OCI-LY1 (cell line): ENCODE results near the gene MRPL50.

ENCODE experiments used
- H2AFZ ChIP-seq: fragments of 200-600 bp; sonication (generic), shearing (Covaris generic); 2 replicates; pipeline ENCODE4 v1.6.0; 2014; ENCODE audit warnings: antibody characterized with exemption, mild to moderate bottlenecking, low read length
- H3F3A ChIP-seq: fragments of 200-600 bp; sonication (generic), shearing (Covaris generic); 2 replicates; pipeline ENCODE4 v1.6.0; 2014; ENCODE audit warnings: mild to moderate bottlenecking, antibody characterized with exemption, low read length, moderate library complexity; ENCODE audit not compliant: insufficient read depth
- H3K27ac ChIP-seq: fragments of 200-600 bp; sonication (generic); 2 replicates; pipeline ENCODE4 v1.5.1; 2014; ENCODE audit warnings: low read length, mixed run types, mild to moderate bottlenecking, low read depth; ENCODE audit not compliant: poor library complexity, severe bottlenecking
- H3K27me3 ChIP-seq: fragments of 200-600 bp; sonication (generic); 2 replicates; pipeline ENCODE4 v1.6.0; 2014; ENCODE audit warnings: antibody characterized with exemption, mild to moderate bottlenecking, low read length, moderate library complexity; ENCODE audit not compliant: insufficient read depth
- H3K36me3 ChIP-seq: fragments of 200-600 bp; sonication (generic); 2 replicates; pipeline ENCODE4 v1.6.1; 2014; ENCODE audit warnings: mild to moderate bottlenecking, antibody characterized with exemption, low read length, moderate library complexity, mixed read lengths; ENCODE audit not compliant: insufficient read depth
- H3K4me1 ChIP-seq: fragments of 200-600 bp; sonication (generic); 2 replicates; pipeline ENCODE4 v1.5.1; 2014; ENCODE audit warnings: mild to moderate bottlenecking, low read length, moderate library complexity; ENCODE audit not compliant: insufficient read depth, severe bottlenecking
- H3K4me2 ChIP-seq: fragments of 200-600 bp; sonication (generic), shearing (Covaris generic); 2 replicates; pipeline ENCODE4 v1.6.1; 2014; ENCODE audit warnings: low read length
- H3K4me3 ChIP-seq: fragments of 200-600 bp; sonication (generic); 2 replicates; pipeline ENCODE4 v1.5.1; 2014; ENCODE audit warnings: low read length, low read depth, mild to moderate bottlenecking, mixed read lengths; ENCODE audit not compliant: poor library complexity, severe bottlenecking
- H3K79me2 ChIP-seq: fragments of 200-600 bp; shearing (Covaris generic); 2 replicates; pipeline ENCODE4 v1.6.1; 2016; ENCODE audit warnings: mixed run types, low read length, mixed read lengths; ENCODE audit not compliant: insufficient read depth
- H3K9ac ChIP-seq: fragments of 200-600 bp; sonication (generic), shearing (Covaris generic); 2 replicates; pipeline ENCODE4 v1.6.1; 2014; ENCODE audit warnings: mild to moderate bottlenecking, low read length, mixed read lengths
- H3K9me2 ChIP-seq: fragments of 200-600 bp; sonication (generic), shearing (Covaris generic); 2 replicates; pipeline ENCODE4 v1.6.1; 2014; ENCODE audit warnings: low read depth, mild to moderate bottlenecking, low read length, mixed read lengths
- H3K9me3 ChIP-seq: fragments of 200-600 bp; shearing (Covaris generic); 2 replicates; pipeline ENCODE4 v1.6.1; 2014; ENCODE audit warnings: low read length, mixed read lengths
- H4K20me1 ChIP-seq: fragments of 200-600 bp; sonication (generic), shearing (Covaris generic); 2 replicates; pipeline ENCODE4 v1.6.0; 2016; ENCODE audit warnings: mild to moderate bottlenecking, low read length; ENCODE audit not compliant: insufficient read depth
- EZH2 ChIP-seq: fragments of 200-600 bp; sonication (generic), shearing (Covaris generic); IDR thresholded peaks from 2 replicates; pipeline ENCODE4 v1.8.0; 2017; ENCODE audit warnings: borderline replicate concordance, mixed run types, mild to moderate bottlenecking, antibody characterized with exemption, low read length, moderate library complexity, mixed read lengths
- TF ChIP-seq, protein P1 (sequence below): fragments of 200-600 bp; sonication (generic), shearing (Covaris generic); IDR thresholded peaks from 2 replicates; pipeline ENCODE4 v1.5.1; 2017; ENCODE audit warnings: mild to moderate bottlenecking, antibody characterized with exemption, low read length, moderate library complexity, mixed read lengths

The MRPL50 gene

DNA sequence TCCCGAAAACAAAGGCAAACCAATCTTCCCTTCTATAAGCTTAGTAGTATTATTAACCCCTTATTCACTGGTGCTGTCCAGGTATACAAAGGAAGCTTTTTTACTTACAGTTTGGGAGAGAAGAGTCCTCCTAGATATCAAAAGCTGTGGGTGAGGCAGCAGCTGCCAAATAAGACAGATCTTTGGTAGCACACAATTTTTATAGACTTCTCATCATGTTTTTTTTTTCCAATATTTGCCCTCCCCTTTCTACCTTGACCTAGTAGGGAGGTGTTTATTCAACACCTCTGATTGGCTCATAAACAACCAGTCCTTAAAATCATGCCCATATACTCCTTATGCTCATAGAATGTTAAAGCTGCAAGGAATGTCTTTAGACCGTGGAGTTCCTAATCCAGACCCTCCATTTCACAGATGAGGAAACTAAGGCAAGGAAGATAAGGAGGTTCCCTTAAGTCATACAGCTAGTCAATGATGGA, 37.2 kb upstream of the MRPL50 start, which contains the start of gene ALDOB:
Gene ALDOB (minus strand): TSS at position 174 of the 479 bp plus-strand sequence. CDS start 4,887 bp downstream, outside the sequence.
- Histone ChIP-seq H3K27me3 (no peaks in the 10 kb centered on the region), H3K4me3 (no peak within 1 kb of the TSS), H3K9me3 (no peaks in the 10 kb centered on the region), H3K4me2 (no peak within 1 kb of the TSS), H4K20me1 (no peaks in the 10 kb centered on the region), H3F3A (no peaks in the 10 kb centered on the region), H3K36me3 (no peaks in the 10 kb centered on the region), H3K79me2 (no peaks in the 10 kb centered on the region), H2AFZ (no peak within 1 kb of the TSS), H3K9ac (no peak within 1 kb of the TSS), H3K27ac (no peak within 1 kb of the TSS), H3K4me1 (no peaks in the 10 kb centered on the region), H3K9me2 (no peaks in the 10 kb centered on the region)
- TF ChIP-seq EZH2: no peak
- TF ChIP-seq, protein P1, sequence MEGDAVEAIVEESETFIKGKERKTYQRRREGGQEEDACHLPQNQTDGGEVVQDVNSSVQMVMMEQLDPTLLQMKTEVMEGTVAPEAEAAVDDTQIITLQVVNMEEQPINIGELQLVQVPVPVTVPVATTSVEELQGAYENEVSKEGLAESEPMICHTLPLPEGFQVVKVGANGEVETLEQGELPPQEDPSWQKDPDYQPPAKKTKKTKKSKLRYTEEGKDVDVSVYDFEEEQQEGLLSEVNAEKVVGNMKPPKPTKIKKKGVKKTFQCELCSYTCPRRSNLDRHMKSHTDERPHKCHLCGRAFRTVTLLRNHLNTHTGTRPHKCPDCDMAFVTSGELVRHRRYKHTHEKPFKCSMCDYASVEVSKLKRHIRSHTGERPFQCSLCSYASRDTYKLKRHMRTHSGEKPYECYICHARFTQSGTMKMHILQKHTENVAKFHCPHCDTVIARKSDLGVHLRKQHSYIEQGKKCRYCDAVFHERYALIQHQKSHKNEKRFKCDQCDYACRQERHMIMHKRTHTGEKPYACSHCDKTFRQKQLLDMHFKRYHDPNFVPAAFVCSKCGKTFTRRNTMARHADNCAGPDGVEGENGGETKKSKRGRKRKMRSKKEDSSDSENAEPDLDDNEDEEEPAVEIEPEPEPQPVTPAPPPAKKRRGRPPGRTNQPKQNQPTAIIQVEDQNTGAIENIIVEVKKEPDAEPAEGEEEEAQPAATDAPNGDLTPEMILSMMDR: no peak

DNA sequence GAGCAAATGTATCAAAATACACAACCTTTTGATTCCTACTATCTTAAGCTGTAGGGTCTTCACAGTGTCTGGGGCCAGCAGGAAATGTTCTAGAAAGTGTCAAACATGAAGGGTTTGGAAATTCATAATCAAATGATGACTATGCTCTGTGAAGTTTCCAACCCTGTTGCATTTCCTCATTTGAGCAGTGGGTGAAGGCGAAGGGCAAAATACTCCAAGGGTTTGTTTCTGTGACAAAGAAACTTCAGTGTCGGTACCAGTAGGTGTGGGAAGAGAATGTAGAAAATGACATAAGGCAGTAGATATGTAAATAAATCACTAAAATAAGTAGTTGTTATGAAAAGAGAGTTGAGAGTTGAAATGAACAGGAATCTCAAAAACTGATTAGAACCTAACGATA, 36.6 kb upstream of the MRPL50 start:
- no peak overlapping the region for H2AFZ ChIP-seq
- no peaks in the 10 kb centered on the region for H3K36me3 ChIP-seq
- H3K4me2 ChIP-seq: no peak overlapping the region
- H3K27me3 ChIP-seq: no peaks in the 10 kb centered on the region
- no peaks in the 10 kb centered on the region for H3K79me2 ChIP-seq
- no peaks in the 10 kb centered on the region for H3F3A ChIP-seq
- H3K4me3 ChIP-seq: no peak overlapping the region
- TF ChIP-seq, protein P1: no peak
- TF ChIP-seq EZH2: no peak
- H3K9ac ChIP-seq: no peak overlapping the region
- no peaks in the 10 kb centered on the region for H3K9me2 ChIP-seq
- no peaks in the 10 kb centered on the region for H3K4me1 ChIP-seq
- no peak overlapping the region for H3K27ac ChIP-seq
- no peaks in the 10 kb centered on the region for H3K9me3 ChIP-seq
- no peaks in the 10 kb centered on the region for H4K20me1 ChIP-seq

DNA sequence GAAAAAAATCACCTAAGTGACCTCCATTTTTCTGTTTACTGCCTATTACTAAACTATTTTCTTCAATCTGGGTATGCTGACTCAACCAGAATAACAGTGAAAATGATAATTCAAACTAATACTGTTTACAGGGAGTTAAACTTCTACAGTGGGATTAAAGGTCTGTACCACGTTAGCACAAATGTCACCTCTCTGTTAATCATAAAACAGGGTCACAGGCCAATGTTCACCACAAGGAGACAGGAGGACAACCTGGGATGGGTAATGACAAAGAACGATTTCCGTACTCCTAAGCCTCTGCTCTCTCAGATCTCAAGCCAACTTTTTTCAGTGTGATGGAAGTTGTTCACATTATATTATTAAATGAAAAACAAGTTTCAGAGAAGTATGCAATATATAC, 34.8 kb upstream of the MRPL50 start:
- Histone ChIP-seq H3K4me3 (no peak overlapping the region), H3K9me2 (no peaks in the 10 kb centered on the region), H3F3A (no peaks in the 10 kb centered on the region), H2AFZ (no peak overlapping the region), H3K4me2 (no peak overlapping the region), H3K27me3 (no peaks in the 10 kb centered on the region), H3K9ac (no peak overlapping the region), H4K20me1 (no peaks in the 10 kb centered on the region), H3K36me3 (no peaks in the 10 kb centered on the region), H3K79me2 (no peaks in the 10 kb centered on the region), H3K4me1 (peaks cover 4% of the 10 kb centered on the region), H3K27ac (no peak overlapping the region), H3K9me3 (0 out of 2 replicates have a peak, but pooled peaks cover 3% of the 10 kb centered on the region)
- TF ChIP-seq EZH2: no peak
- TF ChIP-seq, protein P1: no peak
